ENCODE measurements around the gene MCC.

DNA sequence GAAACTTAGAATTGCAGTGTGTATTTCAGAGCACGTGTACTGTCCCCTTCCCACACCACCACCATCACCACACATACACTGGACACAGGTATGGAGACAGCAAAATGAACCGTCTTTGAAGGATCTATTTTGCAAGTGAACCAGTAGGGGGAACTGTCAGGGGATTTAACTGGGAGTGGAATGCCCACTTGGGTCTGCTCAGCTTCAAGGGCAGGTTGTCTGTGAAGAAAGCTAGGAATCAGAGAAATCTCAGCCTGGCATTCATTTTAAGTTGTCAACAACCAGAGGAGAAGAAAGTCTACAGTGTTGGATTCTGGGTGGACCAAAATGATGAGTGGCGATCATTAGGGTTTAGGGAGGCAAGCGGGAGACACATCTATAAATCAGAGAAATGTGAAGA lies 364.6 kb downstream of the MCC start:
- TF ChIP-seq SUZ12 (IDR thresholded peaks at IDR 0.05; ENCODE audit: extremely low read depth, insufficient read depth, insufficient read length) (no peak), YY1 (IDR thresholded peaks at IDR 0.05; ENCODE audit: insufficient read depth, insufficient read length) (no peak)
